Activated CD8-positive, alpha-beta memory T cell treated with anti-CD3 and anti-CD28 coated beads, Interleukin-2, amount 10 ng/mL, durations not matched to agents 7 days and 5 days (primary cell): ENCODE data around the gene SIM2. TPM values are rescaled to one million over a fixed set of nuclear protein-coding genes. Genes with fewer than 3 reads are reported as not detected.

ENCODE experiments used
- ATAC-seq: fragments of 150-1000 bp; cut with Tn5 transposase; one replicate; pipeline ENCODE4 v1.10.0; 2021; ENCODE audit warnings: moderate library complexity
- CTCF ChIA-PET: fragments of 350-600 bp; sonication (Branson Sonifier 250); formaldehyde crosslinking; loops from one replicate; lab custom pipeline; 2021; ENCODE audit warnings: antibody characterized with exemption; lab: Charles Lee
- DNase-seq: peaks from one replicate; pipeline ENCODE4 v3.0.0-alpha.2; 2020
- H3K27ac Mint-ChIP-seq: one replicate; pipeline ENCODE4 v1.8.0; 2021; ENCODE audit warnings: mild to moderate bottlenecking, mixed read lengths
- H3K27me3 Mint-ChIP-seq: one replicate; pipeline ENCODE4 v1.8.0; 2021; ENCODE audit warnings: mixed read lengths
- H3K36me3 Mint-ChIP-seq: one replicate; pipeline ENCODE4 v1.8.0; 2021; ENCODE audit warnings: mild to moderate bottlenecking, mixed read lengths
- H3K4me1 Mint-ChIP-seq: one replicate; pipeline ENCODE4 v1.8.0; 2021; ENCODE audit warnings: mixed read lengths
- H3K4me3 Mint-ChIP-seq: one replicate; pipeline ENCODE4 v1.8.0; 2021; ENCODE audit warnings: mild to moderate bottlenecking, moderate library complexity, mixed read lengths
- H3K9me3 Mint-ChIP-seq: one replicate; pipeline ENCODE4 v1.8.0; 2022; ENCODE audit warnings: low read depth, mixed read lengths
- total RNA-seq, 2 experiments: library from RNA; stranded (reverse); gene quantifications; one replicate each; pipeline ENCODE4 v1.2.3, GENCODE V29; 2021

Gene SIM2
- total RNA-seq, 2 experiments from 2014 or later, result 0.09 TPM; not detected in 1

DNA sequence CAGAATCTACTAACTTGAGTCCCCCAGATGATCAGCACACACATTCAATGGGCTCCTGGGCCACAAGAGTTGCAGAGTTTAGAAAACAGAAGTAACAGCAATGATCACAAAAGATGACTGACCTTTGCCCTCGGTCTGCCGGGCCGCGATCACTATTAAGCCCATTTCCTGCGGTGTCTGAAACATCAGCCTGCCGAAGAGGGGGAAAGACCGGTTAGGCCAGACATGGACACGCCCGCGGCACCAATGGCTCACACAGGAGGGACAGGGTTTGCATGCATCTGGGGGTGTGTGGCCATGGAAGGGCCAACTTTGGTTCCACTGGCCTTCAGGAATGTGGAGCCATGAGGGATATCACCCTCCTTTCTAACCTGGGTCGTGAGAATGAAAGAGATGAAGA, 68.2 kb downstream of the SIM2 start:
- ATAC-seq (no peak), DNase-seq (no peak)
- CTCF ChIA-PET, result no interaction called here
- Mint-ChIP-seq H3K4me1 (no peaks in the 10 kb centered on the region), H3K36me3 (no peaks in the 10 kb centered on the region), H3K9me3 (no peaks in the 10 kb centered on the region), H3K4me3 (no peak overlapping the region), H3K27me3 (no peaks in the 10 kb centered on the region), H3K27ac (no peak overlapping the region)

DNA sequence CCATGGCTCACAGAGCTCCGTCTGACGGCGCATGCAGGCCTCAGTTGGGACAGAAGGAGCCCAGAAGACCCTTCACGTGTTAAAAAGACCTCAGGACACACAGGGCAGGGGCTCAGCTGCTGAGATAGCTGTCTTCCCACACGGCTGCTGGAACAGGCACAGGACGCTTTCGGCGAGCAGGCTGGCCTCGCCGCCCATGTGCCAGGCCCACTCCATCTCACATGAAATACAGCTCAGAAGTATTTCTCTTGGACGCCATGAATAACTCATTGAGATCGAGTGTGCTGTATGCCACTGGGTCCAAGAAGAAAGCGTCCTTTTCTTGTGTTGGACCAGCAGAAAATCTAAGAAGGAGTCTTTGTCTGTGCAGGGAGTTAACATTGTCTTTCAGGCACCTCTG, 69.6 kb downstream of the SIM2 start:
- H3K27ac Mint-ChIP-seq, result no peak overlapping the region
- no peak overlapping the region for H3K4me3 Mint-ChIP-seq
- H3K9me3 Mint-ChIP-seq, result no peaks in the 10 kb centered on the region
- no peak for DNase-seq
- H3K4me1 Mint-ChIP-seq, result no peaks in the 10 kb centered on the region
- no peaks in the 10 kb centered on the region for H3K36me3 Mint-ChIP-seq
- no peak for ATAC-seq
- CTCF ChIA-PET, result no interaction called here
- no peaks in the 10 kb centered on the region for H3K27me3 Mint-ChIP-seq

DNA sequence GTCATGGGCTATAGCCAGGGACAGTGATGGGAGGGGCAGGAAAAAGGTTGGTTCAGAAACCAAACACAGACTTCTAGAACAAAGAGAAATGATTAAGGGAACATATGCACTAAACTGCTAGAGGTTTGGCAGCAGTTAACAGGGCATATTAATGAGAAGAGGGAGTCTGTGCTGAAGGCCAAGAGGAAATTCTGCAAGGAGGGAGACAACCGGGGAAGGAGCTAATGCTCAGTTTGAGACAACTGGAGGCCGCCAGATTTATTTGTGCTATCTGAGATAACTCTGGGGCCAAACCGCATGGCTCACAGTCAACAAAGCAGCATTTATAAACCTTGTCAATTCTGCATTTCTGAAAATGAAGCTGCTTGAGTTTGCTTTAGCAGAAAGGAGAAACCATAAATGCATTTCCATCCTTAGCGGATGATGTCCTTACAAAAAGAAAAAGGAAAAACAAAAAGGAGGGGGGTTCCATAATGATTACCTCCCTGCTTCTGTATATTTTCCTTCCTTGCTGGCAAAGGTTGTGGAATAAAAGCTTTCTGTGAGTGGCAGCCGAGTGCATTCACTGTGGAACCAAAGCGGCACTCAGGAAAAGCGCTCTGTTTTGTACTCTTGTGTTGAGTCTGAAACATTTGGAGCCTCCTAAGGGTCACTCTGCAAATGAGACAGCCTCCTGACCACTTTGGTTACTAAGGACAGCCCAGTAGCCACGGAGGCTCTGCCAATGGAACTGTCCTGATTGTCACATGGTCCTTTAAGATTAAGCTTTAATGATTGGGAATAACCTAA, 70.3 kb downstream of the SIM2 start:
- Mint-ChIP-seq H3K27me3 (no peaks in the 10 kb centered on the region), H3K9me3 (no peaks in the 10 kb centered on the region), H3K4me3 (no peak overlapping the region), H3K27ac (no peak overlapping the region), H3K4me1 (no peaks in the 10 kb centered on the region), H3K36me3 (no peaks in the 10 kb centered on the region)
- ATAC-seq (no peak), DNase-seq (no peak)
- CTCF ChIA-PET, result no interaction called here

DNA sequence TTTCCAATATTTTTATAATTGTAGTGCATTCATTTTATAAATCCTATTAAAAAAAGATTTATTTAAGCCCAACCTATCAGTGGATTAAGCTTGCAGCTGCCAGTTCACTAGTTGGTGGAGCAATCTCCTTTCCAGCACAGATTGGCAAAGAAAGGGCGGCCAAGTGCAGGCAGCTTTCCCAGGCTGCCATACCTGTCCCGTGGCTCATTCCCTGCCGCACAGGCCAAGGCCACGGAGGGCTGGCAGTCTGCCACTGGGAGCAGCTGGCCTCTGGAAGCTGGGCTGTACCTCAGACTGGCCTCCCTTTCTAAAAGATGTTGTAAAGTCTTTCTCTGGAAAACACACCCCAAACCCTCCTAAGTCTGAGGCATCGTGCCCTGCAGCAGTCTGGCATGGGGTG, 74.2 kb downstream of the SIM2 start:
- CTCF ChIA-PET, result interaction anchor here (1.4 kb wide), 1 partner anchor 11 kb away, joined by 3 read pairs; no protein-coding TSS in a partner anchor

DNA sequence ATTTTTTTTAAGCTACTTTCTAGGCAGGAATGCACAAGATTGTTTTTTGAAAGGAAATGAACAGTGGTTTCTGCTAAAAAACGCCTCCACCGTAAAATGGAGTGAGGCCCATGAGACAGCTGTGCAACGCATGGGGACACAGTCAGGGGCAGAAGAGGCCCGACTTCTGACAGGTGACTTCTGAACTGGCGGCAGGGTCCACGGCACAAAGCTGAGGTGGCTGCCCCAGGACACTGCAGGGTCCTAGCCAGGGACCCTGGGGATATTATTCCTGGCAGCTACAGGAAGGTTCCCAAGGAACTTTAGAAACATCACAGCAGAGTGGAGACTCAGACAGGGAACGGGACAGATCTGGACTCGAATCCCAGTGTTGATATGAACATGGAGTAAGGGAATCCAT, 75.1 kb downstream of the SIM2 start:
- Mint-ChIP-seq H3K36me3 (no peaks in the 10 kb centered on the region), H3K27me3 (no peaks in the 10 kb centered on the region), H3K4me3 (no peak overlapping the region), H3K4me1 (no peaks in the 10 kb centered on the region), H3K9me3 (no peaks in the 10 kb centered on the region), H3K27ac (no peak overlapping the region)
- no peak for DNase-seq
- CTCF ChIA-PET, result interaction anchor here (1.4 kb wide), 1 partner anchor 11 kb away, joined by 3 read pairs; no protein-coding TSS in a partner anchor
- no peak for ATAC-seq

More for the DNA sequence above, 74.2 kb downstream of the SIM2 start:
- Mint-ChIP-seq H3K4me3 (no peak overlapping the region), H3K9me3 (no peaks in the 10 kb centered on the region), H3K4me1 (no peaks in the 10 kb centered on the region), H3K36me3 (no peaks in the 10 kb centered on the region), H3K27ac (no peak overlapping the region), H3K27me3 (no peaks in the 10 kb centered on the region)
- no peak for DNase-seq
- ATAC-seq, result no peak

DNA sequence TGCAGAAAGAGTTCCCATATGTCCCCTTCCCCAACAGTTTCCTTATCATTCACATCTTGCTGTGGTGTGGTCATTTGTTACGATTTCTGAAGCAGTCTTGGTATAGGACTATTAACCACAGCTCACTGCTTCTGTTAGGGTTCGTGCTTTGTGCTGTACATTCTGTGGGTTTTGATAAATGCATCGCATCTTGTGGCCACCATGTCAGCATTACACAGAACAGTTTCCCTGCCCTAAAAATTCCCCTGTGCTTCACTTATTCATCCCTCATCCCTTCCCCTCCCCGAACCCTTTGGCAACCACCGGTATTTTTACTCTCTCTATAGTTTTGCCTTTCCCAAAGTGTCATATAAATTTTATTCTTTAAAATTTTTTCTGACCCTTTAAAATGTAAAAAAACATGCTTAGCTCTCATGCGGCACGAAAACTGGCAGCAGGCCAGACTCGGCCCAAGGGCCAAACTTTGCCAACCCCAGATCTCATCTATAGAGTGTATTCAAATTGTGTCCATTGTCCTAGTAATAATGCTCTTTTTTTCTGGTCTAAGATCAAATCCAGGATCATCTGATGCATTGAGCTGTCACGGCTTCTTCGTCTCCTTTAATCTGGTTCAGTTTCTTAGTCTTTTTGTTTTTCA, 78.2 kb downstream of the SIM2 start:
- DNase-seq (no peak), ATAC-seq (no peak)
- Mint-ChIP-seq H3K27ac (no peak overlapping the region), H3K4me1 (no peaks in the 10 kb centered on the region), H3K27me3 (no peaks in the 10 kb centered on the region), H3K4me3 (no peak overlapping the region), H3K9me3 (no peaks in the 10 kb centered on the region), H3K36me3 (no peaks in the 10 kb centered on the region)
- CTCF ChIA-PET, result no interaction called here

DNA sequence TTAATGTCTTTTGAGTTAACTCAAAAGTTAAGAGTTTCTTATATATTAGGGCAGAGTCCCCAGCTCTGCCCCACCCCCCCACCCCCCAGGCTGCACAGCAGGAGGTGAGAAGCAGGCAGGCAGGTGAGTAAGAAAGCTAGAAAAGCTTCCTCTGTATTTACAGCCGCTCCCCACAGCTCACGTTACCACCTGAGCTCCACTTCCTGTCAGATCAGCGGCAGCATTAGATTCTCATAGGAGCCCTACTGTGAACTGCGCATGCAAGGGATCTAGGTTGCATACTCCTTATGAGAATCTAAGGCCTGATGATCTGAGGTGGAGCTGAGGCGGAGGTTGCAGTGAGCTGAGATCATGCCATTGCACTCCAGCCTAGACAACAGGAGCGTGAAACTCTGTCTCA, 81.9 kb downstream of the SIM2 start:
- Mint-ChIP-seq H3K27ac (no peak overlapping the region), H3K4me1 (no peaks in the 10 kb centered on the region), H3K27me3 (no peaks in the 10 kb centered on the region), H3K9me3 (no peaks in the 10 kb centered on the region), H3K4me3 (no peak overlapping the region), H3K36me3 (no peaks in the 10 kb centered on the region)
- ATAC-seq, result no peak
- CTCF ChIA-PET, result interaction anchor here (1.6 kb wide), 1 partner anchor 10 kb away, joined by 3 read pairs; no protein-coding TSS in a partner anchor
- DNase-seq, result no peak

DNA sequence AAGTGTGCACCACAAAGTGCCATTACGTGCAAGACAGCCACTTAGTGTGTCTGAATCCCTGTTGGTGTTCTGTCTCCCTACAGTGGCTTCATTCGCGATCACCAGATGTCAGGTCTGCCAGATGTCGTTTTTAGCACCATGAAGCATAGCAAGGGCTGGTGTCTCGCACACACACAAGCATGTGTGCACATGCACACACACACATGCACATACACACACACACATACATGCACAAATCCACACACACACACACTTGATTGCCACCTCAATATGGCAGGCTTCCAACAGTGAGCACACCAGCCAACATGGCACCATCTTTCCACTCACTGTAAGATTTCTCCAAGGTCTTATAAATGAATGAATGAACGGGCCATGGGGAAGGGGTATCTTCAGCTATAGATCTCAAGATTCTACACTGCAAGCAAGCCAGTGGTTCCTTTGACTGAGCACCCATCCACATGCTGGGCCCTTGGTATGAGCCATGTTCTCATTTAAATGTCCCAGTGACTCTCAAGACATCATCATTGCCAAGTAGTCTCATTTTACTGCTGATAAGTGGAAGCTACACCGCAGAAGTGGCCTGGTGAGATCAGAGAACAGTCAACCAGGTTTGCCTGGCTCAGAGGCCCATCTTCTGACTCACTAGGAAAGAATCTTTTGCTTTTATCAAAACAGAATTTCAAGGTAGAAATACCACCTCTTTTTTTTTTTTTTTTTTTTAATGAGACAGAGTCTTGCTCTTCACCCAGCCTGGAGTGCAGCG, 84.9 kb downstream of the SIM2 start:
- no peak overlapping the region for H3K4me3 Mint-ChIP-seq
- no peaks in the 10 kb centered on the region for H3K4me1 Mint-ChIP-seq
- no peaks in the 10 kb centered on the region for H3K9me3 Mint-ChIP-seq
- CTCF ChIA-PET, result interaction anchor here (1.2 kb wide), 1 partner anchor 10 kb away, joined by 3 read pairs; no protein-coding TSS in a partner anchor
- ATAC-seq, result no peak
- no peaks in the 10 kb centered on the region for H3K36me3 Mint-ChIP-seq
- no peak overlapping the region for H3K27ac Mint-ChIP-seq
- DNase-seq, result no peak
- no peaks in the 10 kb centered on the region for H3K27me3 Mint-ChIP-seq

DNA sequence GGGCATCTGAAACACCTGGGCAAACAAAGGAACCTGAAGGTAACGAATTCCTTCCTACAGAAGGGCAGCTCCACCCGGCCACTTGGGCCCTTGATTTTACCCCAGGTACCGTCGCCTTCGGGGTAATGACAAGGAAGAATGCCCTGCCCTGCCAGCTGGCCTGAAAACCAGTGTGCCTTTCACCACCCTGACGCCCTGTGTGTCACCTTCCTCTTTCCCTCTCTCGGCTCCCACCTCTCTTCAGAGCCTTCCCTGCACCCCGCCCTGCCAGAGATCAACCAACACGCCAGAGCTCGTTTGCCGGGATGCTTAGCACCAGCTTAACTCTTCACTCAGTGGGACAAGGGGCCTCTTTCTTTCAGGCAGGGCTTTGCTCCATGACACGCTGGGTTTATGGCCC, 86.0 kb downstream of the SIM2 start:
- H3K4me1 Mint-ChIP-seq, result no peaks in the 10 kb centered on the region
- no peaks in the 10 kb centered on the region for H3K9me3 Mint-ChIP-seq
- no peak overlapping the region for H3K4me3 Mint-ChIP-seq
- no peak for ATAC-seq
- no peak overlapping the region for H3K27ac Mint-ChIP-seq
- no peak for DNase-seq
- H3K27me3 Mint-ChIP-seq, result no peaks in the 10 kb centered on the region
- H3K36me3 Mint-ChIP-seq, result no peaks in the 10 kb centered on the region
- CTCF ChIA-PET, result interaction anchor here (1.2 kb wide), 1 partner anchor 11 kb away, joined by 3 read pairs; no protein-coding TSS in a partner anchor

DNA sequence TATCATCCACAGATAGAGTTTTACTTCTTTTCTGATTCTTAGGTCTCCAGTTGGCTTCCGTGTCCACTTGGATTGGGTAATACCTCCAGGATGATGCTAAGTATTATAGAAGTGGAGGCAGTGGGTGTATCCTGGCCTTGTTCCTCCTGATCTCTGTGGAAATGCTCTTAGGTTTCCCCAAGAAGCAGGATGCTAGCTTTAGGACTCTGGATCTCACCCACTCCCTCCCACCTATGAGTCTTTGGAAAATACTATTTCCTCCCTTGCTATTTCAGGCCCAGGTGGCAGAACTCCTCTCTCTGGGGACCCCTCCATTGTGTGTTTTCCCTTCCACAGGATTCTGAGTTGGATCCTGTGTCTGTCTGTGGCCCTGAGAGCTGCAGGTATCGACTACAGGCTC, 86.7 kb downstream of the SIM2 start:
- CTCF ChIA-PET, result no interaction called here
- Mint-ChIP-seq H3K4me3 (no peak overlapping the region), H3K36me3 (no peaks in the 10 kb centered on the region), H3K27me3 (no peaks in the 10 kb centered on the region), H3K9me3 (no peaks in the 10 kb centered on the region), H3K27ac (no peak overlapping the region), H3K4me1 (no peaks in the 10 kb centered on the region)
- no peak for DNase-seq
- ATAC-seq, result no peak

DNA sequence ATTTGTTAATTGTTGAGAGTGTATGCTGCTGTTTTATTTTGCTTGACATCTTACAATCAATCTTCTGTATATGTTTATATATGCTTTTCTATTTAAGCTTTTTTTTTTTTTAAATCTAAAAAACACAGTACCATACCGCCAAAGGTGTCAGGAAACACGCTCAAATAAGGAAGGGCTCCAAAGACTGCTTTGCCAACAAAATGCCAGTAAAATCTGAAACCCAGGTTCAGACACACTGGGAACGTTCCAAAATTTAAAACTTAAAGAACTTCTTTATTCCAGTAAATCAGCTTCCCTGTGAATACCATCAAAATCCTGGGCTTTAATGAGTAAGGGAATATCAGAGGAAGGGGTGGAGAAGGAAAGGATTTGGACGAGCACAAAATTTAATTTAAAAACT, 87.3 kb downstream of the SIM2 start:
- no peaks in the 10 kb centered on the region for H3K9me3 Mint-ChIP-seq
- DNase-seq, result no peak
- no peak overlapping the region for H3K27ac Mint-ChIP-seq
- no peak overlapping the region for H3K4me3 Mint-ChIP-seq
- no peak for ATAC-seq
- no peaks in the 10 kb centered on the region for H3K4me1 Mint-ChIP-seq
- CTCF ChIA-PET, result no interaction called here
- no peaks in the 10 kb centered on the region for H3K36me3 Mint-ChIP-seq
- no peaks in the 10 kb centered on the region for H3K27me3 Mint-ChIP-seq

DNA sequence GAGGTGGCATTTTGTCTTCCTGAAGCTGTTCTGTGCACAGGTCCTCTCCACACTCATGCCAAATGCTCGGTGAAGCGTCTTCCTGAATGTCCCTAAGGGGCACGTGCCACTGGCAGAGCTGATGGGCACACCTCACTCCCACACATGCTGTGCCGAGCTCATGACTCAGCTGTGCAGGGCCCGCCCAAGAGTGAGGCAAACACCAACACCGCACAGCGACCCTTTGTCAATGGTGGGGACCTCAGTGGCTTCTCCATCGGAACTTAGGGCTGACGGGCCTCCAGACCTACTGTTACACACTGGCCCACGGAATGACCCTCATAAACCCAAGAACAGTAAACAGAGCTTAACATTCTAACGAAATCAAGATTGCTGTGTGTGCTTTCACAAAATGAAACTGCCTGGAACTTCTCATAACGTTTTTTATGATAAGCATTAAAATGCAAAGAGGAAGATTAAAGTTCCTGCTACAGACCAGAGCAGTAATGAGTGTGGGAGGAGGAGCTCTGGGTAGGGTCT, 89.3 kb downstream of the SIM2 start:
- Mint-ChIP-seq H3K27me3 (no peaks in the 10 kb centered on the region), H3K36me3 (no peaks in the 10 kb centered on the region), H3K9me3 (no peaks in the 10 kb centered on the region), H3K4me1 (no peaks in the 10 kb centered on the region), H3K27ac (no peak overlapping the region), H3K4me3 (no peak overlapping the region)
- CTCF ChIA-PET, result no interaction called here
- DNase-seq (no peak), ATAC-seq (no peak)

DNA sequence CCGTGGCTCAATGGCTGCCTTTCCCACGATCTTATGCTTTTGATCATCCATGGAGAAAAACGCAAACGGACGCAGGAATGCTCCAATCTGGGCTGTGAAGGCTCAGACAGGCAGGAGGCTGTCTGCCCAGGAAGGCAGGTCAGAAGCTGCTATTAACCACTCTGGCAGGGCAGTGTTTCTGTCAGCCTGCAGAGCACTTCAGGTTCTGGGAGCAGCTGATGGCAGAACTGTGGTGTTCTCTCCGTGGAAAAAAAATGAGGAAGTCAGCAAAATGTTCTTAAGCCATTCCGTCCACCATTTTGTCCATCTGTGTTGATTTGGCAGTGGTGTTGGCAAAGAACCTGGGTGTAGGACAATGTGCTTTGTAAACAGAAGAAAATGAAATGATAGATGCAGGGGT, 91.7 kb downstream of the SIM2 start:
- Mint-ChIP-seq H3K9me3 (no peaks in the 10 kb centered on the region), H3K4me3 (no peak overlapping the region), H3K4me1 (no peaks in the 10 kb centered on the region), H3K36me3 (peaks cover 3% of the 10 kb centered on the region), H3K27ac (no peak overlapping the region), H3K27me3 (no peaks in the 10 kb centered on the region)
- ATAC-seq (no peak), DNase-seq (no peak)
- CTCF ChIA-PET, result interaction anchor here (0.5 kb wide), 1 partner anchor 162 kb away, joined by 3 read pairs; no protein-coding TSS in a partner anchor
